Spinal cord (tissue), 10 donors: ENCODE results near the gene RBM27. TPM values are rescaled to one million over a fixed set of nuclear protein-coding genes. Genes with fewer than 3 reads are reported as not detected.

Experiments
- DNase-seq, 6 donors: peaks; one replicate each; pipeline versions ENCODE4 v3.0.0 to v3.0.0-alpha.2; 2013 to 2015; ENCODE audit warnings: low spot score in 6 of 6, low read depth in 4 of 6
- H3K27ac ChIP-seq: one replicate; pipeline ENCODE4 v1.5.1; 2013; ENCODE audit warnings: low read depth, low read length, control low read depth
- H3K27me3 ChIP-seq: one replicate; pipeline ENCODE4 v1.6.1; 2013; ENCODE audit warnings: low read length; ENCODE audit not compliant: control insufficient read depth, insufficient read depth
- H3K36me3 ChIP-seq: one replicate; pipeline ENCODE4 v1.6.1; 2013; ENCODE audit warnings: low read length; ENCODE audit not compliant: control insufficient read depth, insufficient read depth
- H3K4me1 ChIP-seq: one replicate; pipeline ENCODE4 v1.6.1; 2013; ENCODE audit warnings: low read length; ENCODE audit not compliant: control insufficient read depth, insufficient read depth
- H3K4me3 ChIP-seq: one replicate; pipeline ENCODE4 v1.5.1; 2013; ENCODE audit warnings: low read depth, low read length, control low read depth
- H3K9me3 ChIP-seq: one replicate; pipeline ENCODE4 v1.6.1; 2013; ENCODE audit warnings: low read length; ENCODE audit not compliant: control insufficient read depth, insufficient read depth
- WGBS: methylation state at CpG from one replicate; pipeline ENCODE4 v1.1.5; 2013; ENCODE audit warnings: missing lambda C conversion rate; ENCODE audit not compliant: insufficient coverage; 5-methylcytosine and 5-hydroxymethylcytosine counted together
- polyA plus RNA-seq, 2 donors: library from polyadenylated mRNA; unstranded; fragments of 120-200 nt; gene quantifications; one replicate each; pipeline ENCODE4 v1.2.1, GENCODE V29; 2013; ENCODE audit not compliant: insufficient read length in 2 of 2
- total RNA-seq, 2 donors: library from RNA; depleted of rRNA in 1 of 2; stranded (reverse); fragments of 120-200 nt in 1 of 2; fragments of >200 nt in 1 of 2; gene quantifications; one replicate each; pipeline versions ENCODE4 v1.2.3 to v1.2.4, GENCODE V29; 2013 to 2014
- donor health status: healthy.

The RBM27 gene
- total and polyA plus RNA-seq, 4 donors = 13.0 to 33.9 (median 18.0) TPM

GRCh38 chr5:146221234-146221633 lies 17.8 kb downstream of the RBM27 start:
- no peak overlapping the region for H3K4me3 ChIP-seq
- WGBS = 100% methylated on average over 2 of the region's 3 CpGs

GRCh38 chr5:146222005-146222404 lies 18.6 kb downstream of the RBM27 start:
- no peaks in the 10 kb centered on the region for H3K9me3 ChIP-seq
- DNase-seq = no peak
- H3K4me3 ChIP-seq = no peak overlapping the region
- no peaks in the 10 kb centered on the region for H3K4me1 ChIP-seq
- H3K36me3 ChIP-seq = peaks cover 10% of the 10 kb centered on the region
- WGBS = no CpG with 5 or more reads among the region's 1 CpG
- H3K27me3 ChIP-seq = no peaks in the 10 kb centered on the region
- H3K27ac ChIP-seq = no peak overlapping the region

More at GRCh38 chr5:146221234-146221633, 17.8 kb downstream of the RBM27 start:
- Histone ChIP-seq H3K27me3 (no peaks in the 10 kb centered on the region), H3K27ac (no peak overlapping the region), H3K36me3 (peaks cover 10% of the 10 kb centered on the region), H3K4me1 (no peaks in the 10 kb centered on the region), H3K9me3 (no peaks in the 10 kb centered on the region)
- no peak for DNase-seq

GRCh38 chr5:146223179-146223578 lies 19.8 kb downstream of the RBM27 start:
- no peaks in the 10 kb centered on the region for H3K4me1 ChIP-seq
- DNase-seq = no peak
- peaks cover 10% of the 10 kb centered on the region for H3K36me3 ChIP-seq
- H3K27ac ChIP-seq = no peak overlapping the region
- no CpG with 5 or more reads among the region's 1 CpG for WGBS
- H3K4me3 ChIP-seq = no peak overlapping the region
- no peaks in the 10 kb centered on the region for H3K27me3 ChIP-seq
- H3K9me3 ChIP-seq = no peaks in the 10 kb centered on the region

DNA sequence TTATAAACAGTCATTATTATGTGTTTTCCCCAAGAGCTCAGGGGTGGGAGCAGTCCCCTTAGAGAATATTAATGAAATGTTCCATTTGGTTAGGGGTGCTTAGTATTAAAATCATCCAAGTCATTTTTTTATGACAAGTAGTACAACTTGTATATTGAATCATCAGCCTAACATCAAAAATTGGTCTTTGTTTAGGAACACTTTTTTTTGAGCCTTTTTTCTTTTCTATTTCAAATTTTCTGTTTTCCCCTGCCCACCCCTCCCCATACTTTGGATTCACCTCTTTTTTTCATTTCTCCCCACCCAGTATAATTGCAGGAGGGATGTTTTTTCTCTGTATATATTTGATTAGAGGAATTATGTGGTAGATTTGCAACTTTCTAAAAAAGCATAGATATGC lies 25.8 kb downstream of the RBM27 start:
- Histone ChIP-seq H3K4me3 (no peak overlapping the region), H3K27me3 (no peaks in the 10 kb centered on the region), H3K27ac (no peak overlapping the region), H3K36me3 (peaks cover 24% of the 10 kb centered on the region), H3K4me1 (no peaks in the 10 kb centered on the region), H3K9me3 (no peaks in the 10 kb centered on the region)
- DNase-seq = no peak

DNA sequence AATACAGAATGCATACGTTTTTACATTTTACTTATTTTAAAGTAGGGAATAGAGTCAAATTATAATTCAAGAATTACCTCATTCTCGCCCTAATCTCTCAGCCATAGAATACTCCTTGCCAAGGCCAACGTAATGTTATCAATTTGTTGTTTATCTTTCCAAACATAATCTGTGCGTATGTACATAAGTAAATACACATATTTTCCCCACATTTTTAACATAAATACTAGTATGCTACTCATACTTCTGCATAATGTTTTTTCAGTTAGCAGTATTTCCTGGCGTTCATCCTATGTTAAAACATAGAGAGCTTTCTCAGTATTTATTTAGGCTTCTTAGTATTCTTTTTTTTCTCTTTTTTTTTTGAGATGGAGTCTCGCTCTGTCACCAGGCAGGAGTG lies 28.8 kb downstream of the RBM27 start:
- Histone ChIP-seq H3K27ac (no peak overlapping the region), H3K4me1 (no peaks in the 10 kb centered on the region), H3K27me3 (no peaks in the 10 kb centered on the region), H3K9me3 (no peaks in the 10 kb centered on the region), H3K36me3 (peaks cover 27% of the 10 kb centered on the region), H3K4me3 (no peak overlapping the region)
- DNase-seq = no peak
- WGBS = 78% methylated on average over 1 of the region's 6 CpGs

DNA sequence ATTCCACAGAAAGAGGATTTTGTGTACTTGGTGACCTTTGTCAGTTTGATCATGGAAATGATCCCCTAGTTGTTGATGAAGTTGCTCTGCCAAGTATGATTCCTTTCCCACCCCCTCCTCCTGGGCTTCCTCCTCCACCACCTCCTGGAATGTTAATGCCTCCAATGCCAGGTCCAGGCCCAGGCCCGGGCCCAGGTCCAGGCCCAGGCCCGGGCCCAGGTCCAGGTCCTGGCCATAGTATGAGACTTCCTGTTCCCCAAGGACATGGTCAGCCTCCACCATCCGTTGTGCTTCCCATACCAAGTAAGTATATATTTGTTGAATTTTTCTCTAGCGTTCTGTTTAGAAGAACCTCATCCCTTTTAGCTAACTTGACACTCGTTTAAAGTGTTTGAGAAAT lies 30.0 kb downstream of the RBM27 start:
- 100% methylated on average over 2 of the region's 5 CpGs for WGBS
- H3K4me1 ChIP-seq = no peaks in the 10 kb centered on the region
- H3K27ac ChIP-seq = no peak overlapping the region
- no peaks in the 10 kb centered on the region for H3K27me3 ChIP-seq
- H3K9me3 ChIP-seq = no peaks in the 10 kb centered on the region
- peaks cover 35% of the 10 kb centered on the region for H3K36me3 ChIP-seq
- DNase-seq = no peak
- no peak overlapping the region for H3K4me3 ChIP-seq

DNA sequence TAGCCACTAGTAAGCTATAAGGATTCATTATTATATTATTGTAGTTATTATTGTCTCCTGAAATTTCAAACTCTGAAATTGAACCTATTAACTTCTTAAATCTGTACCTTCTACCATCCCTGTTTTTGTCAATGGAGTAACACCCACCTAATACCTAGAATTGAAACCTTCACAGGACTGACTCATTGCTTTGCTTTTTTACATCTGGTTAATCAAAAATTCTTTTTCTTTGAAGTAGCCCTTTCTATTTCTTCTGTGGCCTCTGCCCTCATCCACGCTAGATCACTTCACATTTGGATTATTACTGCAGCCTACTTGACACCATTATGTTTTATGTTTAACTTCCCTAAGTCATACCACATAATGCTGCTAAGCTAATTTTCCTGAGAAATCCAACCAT lies 35.6 kb downstream of the RBM27 start:
- Histone ChIP-seq H3K36me3 (peaks cover 27% of the 10 kb centered on the region), H3K27ac (no peak overlapping the region), H3K4me1 (no peaks in the 10 kb centered on the region), H3K4me3 (no peak overlapping the region), H3K9me3 (no peaks in the 10 kb centered on the region), H3K27me3 (no peaks in the 10 kb centered on the region)
- no peak for DNase-seq
- 38% methylated on average over 1 of the region's 1 CpG for WGBS

DNA sequence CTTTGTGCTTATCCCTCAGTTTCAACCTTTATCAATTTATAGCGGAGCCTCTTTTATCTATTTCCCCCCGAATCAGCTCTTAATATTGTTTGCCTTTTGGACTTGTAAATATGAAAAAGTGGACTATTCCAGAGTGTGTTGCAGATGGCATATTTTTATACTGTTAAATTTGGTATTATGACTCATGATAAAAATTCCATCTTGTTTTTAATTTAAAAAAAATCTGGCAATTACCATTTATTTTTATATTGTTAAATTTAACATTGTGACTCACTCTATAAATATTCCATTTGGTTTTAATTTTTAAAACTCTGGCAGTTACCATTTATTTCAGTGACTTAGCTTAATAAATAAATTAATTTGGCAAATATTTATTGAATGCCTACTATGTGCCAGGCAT lies 37.5 kb downstream of the RBM27 start:
- Histone ChIP-seq H3K27ac (no peak overlapping the region), H3K9me3 (no peaks in the 10 kb centered on the region), H3K4me3 (no peak overlapping the region), H3K27me3 (no peaks in the 10 kb centered on the region), H3K36me3 (peaks cover 26% of the 10 kb centered on the region), H3K4me1 (no peaks in the 10 kb centered on the region)
- no CpG with 5 or more reads among the region's 2 CpGs for WGBS
- no peak for DNase-seq

DNA sequence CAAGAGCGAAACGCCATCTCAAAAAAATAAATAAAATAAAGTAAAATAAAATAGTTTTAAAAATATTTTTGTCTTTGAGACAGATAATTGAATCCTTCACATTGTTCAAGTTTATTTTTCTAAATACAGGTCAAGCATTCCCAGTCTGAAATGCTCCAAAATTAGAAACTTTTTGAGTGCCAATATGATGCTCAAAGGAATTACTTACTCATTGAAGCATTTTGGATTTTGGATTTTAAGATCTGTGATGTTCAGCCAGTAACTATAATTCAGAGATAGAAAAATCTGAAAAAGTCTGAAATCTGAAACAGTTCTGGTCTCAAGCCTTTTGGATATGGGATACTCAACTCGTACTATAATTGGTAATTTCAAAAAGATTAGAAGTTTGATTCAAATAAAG lies 39.8 kb downstream of the RBM27 start:
- DNase-seq = no peak
- H3K27me3 ChIP-seq = no peaks in the 10 kb centered on the region
- no peaks in the 10 kb centered on the region for H3K4me1 ChIP-seq
- H3K9me3 ChIP-seq = no peaks in the 10 kb centered on the region
- peaks cover 14% of the 10 kb centered on the region for H3K36me3 ChIP-seq
- H3K27ac ChIP-seq = no peak overlapping the region
- no peak overlapping the region for H3K4me3 ChIP-seq
- no CpG with 5 or more reads among the region's 3 CpGs for WGBS

DNA sequence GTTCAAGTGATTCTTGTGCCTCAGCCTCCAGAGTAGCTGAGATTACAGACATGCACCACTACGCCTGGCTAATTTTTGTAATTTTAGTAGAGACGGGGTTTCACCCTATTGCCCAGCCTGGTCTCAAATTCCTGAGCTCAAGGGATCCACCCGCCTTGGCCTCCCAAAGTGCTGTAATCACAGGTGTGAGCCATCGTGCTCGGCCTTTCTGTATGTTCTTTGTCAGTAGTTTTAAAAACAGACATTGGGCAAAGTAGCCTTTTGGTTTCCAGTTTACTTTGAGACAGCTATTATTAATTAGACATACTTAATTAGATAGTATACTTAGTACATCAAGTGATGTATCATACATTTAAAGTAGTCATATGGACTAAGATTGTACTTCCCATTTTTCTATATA lies 45.2 kb downstream of the RBM27 start:
- DNase-seq = no peak
- no peak overlapping the region for H3K4me3 ChIP-seq

More for the DNA sequence above, 45.2 kb downstream of the RBM27 start:
- Histone ChIP-seq H3K27me3 (no peaks in the 10 kb centered on the region), H3K4me1 (no peaks in the 10 kb centered on the region), H3K36me3 (peaks cover 3% of the 10 kb centered on the region), H3K9me3 (no peaks in the 10 kb centered on the region), H3K27ac (no peak overlapping the region)
- WGBS = 100% methylated on average over 1 of the region's 5 CpGs
